Measurements from ENCODE around the gene RFWD3.
"Not testable (repeated sequence)": the region's sequence is repeated elsewhere in the genome, so short reads cannot be mapped to it uniquely, and the experiment has no call there.

The RFWD3 gene, protein sequence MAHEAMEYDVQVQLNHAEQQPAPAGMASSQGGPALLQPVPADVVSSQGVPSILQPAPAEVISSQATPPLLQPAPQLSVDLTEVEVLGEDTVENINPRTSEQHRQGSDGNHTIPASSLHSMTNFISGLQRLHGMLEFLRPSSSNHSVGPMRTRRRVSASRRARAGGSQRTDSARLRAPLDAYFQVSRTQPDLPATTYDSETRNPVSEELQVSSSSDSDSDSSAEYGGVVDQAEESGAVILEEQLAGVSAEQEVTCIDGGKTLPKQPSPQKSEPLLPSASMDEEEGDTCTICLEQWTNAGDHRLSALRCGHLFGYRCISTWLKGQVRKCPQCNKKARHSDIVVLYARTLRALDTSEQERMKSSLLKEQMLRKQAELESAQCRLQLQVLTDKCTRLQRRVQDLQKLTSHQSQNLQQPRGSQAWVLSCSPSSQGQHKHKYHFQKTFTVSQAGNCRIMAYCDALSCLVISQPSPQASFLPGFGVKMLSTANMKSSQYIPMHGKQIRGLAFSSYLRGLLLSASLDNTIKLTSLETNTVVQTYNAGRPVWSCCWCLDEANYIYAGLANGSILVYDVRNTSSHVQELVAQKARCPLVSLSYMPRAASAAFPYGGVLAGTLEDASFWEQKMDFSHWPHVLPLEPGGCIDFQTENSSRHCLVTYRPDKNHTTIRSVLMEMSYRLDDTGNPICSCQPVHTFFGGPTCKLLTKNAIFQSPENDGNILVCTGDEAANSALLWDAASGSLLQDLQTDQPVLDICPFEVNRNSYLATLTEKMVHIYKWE

DNA sequence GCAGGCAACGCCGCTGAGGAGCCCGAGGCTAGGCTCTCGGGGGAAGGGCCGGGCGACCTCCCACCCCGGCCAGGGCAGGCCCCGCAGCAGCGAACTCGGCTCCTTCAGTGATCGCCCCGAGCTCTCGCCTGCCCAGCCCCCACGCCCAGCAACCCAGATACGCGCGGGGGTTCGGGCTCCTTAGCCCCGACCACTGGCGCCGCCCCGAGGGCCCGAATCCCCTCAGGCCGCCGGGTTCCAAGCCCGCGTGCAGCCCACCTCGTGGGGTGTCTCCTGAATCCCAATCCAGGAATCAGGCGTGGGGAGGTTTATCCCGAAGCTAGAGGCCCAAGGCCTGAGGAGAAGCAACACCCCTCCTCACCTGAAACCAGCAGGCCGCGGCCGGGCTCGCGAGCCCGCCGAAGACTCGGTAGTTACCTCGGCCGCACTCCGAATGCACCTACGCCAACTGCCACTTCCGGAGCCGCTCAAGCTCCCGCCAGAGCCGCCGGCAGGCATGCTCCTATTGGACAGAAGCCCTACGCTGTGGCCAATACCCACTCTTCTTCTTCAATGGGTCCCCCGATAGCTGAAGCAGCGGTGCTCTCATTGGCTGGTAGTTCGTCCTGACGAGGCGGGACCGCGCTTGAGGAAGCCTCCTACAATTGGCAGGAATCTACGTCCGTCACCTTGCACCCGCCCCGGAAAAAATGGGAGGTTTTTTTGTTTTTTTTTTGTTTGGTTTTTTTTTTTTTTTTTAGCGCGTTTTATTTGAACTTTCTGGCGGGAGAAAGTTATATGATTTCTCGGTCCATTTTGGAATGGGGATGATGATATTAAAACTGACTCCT is at the start of gene RFWD3:
RFWD3 (minus strand) TSS at position 453 of the 830 bp plus-strand sequence. CDS start 5,428 bp downstream, outside the sequence.
- peak; percentile 89 for DNase-seq

DNA sequence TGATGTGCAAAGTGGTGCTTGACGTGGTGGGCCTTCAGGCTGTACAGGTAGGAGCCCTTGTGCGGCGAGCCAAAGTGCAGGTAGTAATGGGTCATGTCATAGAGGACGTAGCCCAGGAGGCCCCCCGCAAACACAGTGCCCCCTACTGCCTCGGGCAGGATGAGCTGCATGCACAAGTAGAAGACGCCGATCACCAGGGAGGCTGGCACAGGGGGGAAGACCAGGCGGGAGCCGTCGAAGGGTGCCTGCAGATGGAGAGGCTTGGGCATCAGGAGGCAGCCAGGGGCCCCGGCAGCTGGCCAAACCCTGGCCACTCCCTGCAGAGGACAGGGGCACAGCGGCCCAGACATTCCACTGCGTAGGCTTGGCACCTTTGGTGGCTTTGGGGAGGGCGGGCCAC is 49.7 kb upstream of the RFWD3 start:
- no peak for DNase-seq

DNA sequence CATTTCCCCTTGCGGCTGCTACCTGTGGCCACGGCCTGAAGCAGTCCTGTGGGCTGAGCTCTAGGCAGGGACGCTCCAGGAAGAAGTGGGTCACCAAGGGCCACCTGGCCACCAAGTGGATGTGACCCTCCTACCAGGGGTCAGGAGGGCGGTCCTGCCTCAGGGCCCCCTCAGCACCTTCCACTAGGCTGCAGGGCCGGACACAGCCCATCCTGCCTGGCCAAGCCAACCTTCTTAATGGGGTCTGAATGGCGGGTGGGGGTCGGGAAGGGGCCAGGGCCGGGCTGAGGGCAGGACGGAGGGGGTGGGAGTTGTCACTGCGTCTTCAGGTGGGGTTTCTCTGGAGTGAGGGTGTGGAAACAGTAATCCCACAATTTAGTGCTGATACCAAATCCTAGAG is 47.2 kb upstream of the RFWD3 start:
- DNase-seq, result no peak

DNA sequence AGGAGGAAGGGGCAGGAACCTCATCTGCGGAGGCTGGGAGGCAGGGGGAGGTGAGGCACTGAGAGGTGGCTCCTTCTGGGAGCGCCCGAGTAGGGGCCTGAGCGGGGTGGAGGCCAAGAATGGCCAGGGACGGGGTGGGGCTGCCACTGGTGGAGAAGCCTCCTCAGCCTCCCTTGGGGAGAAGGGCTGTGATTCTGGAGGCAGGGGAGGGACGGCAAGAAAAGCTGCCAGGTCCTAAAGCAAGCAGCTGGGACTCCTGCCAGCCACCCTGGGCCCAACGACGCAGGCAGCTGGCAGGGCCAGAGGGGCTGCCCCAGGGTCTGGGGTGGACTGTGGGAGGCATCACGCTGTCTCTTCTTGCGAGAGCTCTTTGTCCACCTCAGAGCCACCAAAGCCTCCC is 46.6 kb upstream of the RFWD3 start:
- no peak for DNase-seq

DNA sequence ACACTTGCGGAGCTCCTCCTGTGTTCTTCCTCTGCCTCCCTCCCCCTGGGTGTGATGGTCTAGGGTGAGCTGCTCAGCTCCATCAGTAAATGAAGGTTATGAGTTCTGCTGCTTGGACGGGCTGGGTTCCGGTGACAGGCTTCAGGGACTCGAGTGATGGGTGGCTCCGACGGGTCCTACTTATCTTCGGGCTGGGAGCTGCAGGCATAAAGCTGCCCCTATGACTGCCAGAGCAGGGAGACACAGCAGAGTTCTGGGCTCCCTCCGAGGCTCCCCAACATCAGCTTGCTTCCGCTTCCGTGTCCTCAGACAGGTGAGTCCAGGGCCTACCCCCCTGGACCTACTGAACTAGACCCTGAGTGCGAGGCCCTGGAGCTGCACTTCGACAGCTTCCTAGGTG is 45.3 kb upstream of the RFWD3 start:
- no peak for DNase-seq

DNA sequence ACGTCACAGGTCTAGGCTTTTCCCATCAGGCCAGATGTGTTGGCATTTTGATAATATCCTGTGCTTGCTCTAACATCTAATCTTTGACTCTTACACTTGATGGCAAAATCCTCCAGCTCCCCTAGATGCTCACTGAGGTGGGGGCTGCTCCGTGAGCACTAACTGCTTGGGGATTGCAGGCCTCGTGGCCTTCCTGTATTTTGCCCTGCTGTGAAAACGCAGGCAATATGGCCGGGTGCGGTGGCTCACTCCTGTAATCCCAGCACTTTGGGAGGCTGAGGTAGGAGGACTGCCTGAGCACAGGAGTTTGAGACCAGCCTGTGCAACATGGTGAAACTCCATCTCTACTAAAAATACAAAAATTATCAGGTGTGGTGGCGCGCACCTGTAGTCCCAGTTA is 43.7 kb upstream of the RFWD3 start:
- DNase-seq, result no peak

DNA sequence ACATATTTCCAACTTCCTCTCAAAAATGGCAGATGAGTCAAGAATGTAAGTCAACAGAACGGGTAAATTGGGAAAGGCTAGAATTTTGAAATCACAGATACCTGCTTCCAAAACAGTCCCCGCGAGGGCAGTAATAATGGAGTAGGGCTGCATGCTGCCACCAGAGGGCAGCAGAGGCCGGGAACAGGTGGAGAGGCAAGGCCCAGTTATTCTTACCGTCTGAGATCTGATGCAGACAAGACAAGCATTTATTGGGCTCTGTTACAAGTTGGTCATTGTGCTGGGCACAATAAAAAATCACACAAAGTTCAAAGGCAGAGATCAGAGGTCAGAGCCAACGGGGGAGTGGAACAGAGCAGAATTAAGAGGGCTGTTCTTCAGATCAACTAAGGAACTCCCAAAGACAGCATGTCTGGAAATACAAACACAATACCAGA is 42.8 kb upstream of the RFWD3 start:
- peak; percentile 79 for DNase-seq

DNA sequence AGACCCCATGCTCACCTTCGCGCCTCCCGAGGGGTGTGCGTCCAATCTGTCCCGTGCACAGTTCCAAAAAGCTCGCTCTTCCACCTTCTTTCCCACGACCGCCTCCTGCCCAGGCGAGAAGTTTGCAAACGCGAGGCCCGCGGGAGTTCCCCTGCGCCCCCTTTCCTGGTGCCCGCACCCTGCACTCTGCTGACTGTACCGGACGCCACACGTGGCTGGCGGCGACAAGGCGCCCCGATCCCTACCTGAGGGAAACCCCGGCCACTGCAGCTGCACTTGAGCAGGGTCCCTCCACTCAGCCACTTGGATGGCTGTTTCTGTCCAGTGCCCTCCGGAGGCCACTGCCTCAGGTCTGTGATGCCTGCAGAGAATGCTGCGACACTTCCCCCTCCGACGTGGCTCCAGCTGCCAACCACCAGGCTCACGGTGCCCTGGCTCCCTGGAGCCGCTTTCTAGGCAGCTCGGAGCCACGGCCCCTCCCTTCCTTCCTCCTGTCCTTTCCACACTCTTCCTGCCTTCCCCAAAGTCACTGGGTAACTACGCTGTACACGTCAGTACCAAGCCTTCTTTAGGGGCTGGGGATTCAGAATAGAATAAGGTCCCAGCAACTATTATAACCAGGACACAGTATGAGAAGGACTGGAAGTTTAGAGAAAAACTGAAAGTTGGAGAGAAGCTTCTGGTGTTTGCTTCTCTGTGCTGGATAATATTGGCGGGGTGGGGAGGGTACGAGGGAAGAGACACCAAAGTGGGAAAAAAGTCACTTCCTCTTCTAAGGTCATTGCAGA is 34.0 kb upstream of the RFWD3 start, which contains the start of gene MLKL:
MLKL (minus strand) TSS at position 425 of the 788 bp plus-strand sequence. CDS start 5,105 bp downstream, outside the sequence.
- peak; percentile 49 for DNase-seq

DNA sequence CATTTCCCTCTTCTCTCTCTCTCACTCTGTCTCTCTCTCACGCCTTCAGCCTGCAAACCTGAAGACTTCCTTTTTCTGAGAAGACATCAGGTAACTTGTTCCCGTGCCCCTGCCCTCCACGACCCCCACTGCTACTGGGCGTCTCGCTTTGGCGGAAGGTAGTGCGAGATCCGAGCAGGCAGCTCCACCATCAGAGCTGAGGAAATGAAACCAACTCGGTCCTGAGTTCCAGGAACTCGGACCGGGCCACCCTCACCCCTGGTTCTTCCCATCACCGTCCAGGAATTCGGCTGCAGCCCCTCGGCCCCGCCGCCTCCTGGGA is 33.4 kb upstream of the RFWD3 start:
- peak; percentile 11 for DNase-seq

DNA sequence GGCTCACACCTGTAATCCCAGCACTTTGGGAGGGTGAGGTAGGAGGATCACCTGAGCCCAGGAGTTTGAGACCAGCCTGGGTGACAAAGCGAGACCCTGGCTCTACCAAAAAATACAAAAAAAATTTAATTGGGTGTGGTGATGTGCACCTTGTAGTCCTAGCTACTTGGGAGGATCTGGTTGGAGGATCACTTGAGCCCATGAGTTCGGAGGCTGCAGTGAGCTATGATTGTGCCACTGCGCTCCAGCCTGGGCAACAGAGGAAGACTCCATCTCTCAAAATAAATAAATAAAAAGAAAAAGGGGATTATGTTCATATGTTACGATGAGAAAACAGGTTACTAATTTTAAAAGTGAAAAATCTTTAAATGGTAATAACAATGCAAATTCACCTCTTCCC is 33.0 kb upstream of the RFWD3 start:
- no peak for DNase-seq

DNA sequence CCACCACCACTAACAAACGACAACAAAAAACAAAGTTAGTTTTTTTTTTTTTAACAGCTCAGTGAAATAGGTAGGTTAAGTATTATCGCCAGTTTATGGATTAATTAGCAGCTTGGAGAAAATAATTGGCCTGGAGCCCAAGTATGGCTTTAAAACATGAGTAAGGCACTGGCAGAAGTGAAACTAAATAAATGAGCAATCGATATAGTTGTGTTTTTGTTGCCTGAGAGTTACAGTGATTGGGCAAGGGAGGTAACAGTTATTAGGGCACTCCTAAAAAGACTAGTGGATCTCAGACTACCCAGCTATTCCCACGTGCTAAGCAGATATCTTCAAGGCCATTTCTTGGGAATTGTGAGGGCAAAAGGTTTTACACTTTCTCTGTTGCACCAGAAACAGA is 31.5 kb upstream of the RFWD3 start:
- no peak for DNase-seq

DNA sequence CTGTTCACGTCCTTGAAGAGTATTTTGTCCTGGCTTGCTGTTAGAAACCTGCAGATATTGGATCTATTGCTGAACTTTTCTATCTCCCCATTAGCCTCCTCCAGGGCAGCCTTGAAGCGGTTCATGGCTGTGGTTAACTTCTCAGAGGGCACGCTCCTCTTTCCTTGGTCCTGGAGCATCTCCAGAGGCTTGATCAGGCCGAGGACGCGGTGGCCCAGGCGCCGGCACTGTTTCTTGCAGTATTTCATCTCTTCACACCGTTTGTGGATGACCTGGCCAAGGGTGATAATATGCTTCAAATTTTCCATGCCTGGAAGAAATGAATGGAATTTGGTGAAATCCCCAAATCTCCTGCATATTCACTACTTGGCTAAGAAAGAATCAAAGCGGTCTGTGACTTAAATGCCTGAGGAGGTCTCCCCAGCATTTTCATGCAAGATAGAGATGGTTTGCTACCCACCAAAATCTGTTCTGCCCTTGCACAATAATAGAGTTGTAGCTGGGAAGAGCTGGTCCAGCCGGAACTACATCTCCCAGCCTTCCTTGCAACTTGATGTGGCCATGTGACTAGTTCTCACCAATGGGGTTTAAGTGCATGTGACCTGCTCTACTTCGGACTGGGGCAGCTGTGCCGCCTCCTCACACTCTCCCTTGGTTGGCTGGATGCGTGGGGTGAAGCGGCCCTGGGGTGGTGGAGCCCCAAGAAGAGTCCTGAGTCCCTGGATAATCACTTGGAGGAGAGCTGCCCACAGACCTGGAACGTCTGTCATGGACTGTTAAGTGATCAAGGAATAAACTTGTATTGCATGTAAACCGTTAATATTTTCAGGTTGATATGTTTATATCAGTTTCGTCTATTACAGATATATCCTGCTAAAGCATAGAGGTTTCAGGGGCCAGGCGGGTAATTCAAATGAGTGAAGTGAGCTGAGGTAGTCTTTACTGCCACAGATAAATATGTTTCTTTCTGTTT is 29.1 kb upstream of the RFWD3 start:
- peak; percentile 13 for DNase-seq

DNA sequence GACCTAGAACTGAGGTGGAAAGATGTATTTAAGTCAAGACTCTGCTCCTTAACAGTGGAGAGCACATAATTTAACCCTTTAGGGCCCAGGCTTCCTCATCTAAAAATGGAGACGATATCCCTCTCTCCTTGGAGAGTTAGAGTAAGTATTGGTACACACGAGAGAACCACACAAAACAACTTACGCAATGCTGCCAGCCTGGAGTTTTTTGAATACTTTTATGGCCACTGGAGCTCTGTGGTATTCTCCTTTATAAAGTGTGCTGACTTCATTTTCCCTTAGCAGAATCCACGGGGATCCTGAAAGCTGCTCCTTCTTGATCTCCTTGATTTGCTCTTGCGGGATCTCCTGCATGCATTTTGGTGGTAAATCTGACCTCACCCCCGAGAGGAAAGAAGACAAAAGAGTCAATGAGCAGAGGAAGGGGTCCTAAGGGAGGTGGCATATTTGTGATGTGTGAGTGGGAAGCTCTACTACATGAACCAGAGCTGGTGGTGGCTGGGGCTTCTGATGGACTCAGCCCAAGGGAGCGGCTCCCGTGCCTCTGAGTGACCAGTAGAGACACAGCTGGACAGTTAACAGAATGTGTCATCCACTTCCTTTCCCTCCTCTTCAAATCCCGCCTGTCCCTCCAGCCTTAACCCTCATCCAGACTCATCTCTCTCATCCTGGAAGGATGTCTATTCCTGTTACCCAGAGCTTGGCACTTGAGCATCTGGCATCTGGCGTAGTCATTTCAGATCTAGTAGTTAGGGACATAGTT is 24.6 kb upstream of the RFWD3 start:
- DNase-seq, result no peak

DNA sequence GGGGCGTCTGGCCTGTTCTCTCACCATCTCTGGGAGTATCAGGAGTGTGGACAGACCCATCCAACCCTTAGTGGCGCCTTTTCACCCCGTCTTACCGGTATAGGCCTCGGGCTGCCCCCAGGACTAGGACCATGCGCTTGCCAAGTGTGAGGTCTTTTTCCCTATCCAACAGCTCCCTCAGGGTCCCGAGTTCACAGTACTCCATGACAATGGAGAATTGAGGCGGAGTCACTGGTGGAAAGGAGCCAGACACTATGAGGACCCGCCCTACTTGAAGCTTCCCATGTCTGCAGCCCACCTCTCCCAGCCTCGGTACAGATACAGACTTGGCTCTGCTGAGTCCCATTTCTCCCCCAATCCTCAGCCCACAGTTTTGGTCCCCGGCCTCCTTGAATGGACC is 15.9 kb upstream of the RFWD3 start:
- no peak for DNase-seq

DNA sequence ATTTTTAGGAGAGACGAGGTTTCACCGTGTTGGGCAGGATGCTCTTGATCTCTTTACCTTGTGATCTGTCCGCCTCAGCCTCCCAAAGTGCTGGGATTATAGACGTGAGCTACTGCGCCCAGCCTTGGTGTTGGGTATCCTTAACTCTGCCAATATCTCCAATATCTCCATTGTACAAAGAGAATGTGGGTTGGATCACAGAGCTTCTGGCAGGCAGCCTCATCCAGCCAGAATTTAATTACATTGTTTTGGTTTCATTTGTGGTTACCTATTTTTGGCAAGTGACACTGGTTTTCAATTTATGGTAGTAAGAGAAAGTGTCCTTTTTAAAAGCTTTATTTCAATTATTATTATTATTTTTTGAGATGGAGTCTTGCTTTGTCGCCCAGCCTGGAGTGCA is 14.0 kb upstream of the RFWD3 start:
- DNase-seq, result no peak

DNA sequence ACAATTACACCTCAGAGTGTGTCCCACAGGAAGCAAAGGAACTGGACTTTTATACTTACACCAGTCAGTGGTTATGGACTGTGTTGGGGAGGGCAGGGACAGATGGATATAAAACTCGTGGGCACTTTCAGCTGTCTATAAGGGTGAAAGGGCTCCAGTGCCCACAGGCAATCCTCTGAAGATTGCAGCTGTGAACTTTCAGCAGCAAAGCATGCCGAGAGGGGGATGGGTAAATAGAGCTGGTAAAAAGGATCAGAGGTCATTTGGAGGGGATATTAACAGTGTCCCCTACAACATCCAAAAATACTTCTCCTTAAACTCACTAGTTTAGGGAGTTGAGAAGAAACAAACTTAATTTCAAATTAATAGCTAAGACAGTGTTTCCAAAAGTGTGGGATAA is 13.3 kb upstream of the RFWD3 start:
- DNase-seq, result no peak

DNA sequence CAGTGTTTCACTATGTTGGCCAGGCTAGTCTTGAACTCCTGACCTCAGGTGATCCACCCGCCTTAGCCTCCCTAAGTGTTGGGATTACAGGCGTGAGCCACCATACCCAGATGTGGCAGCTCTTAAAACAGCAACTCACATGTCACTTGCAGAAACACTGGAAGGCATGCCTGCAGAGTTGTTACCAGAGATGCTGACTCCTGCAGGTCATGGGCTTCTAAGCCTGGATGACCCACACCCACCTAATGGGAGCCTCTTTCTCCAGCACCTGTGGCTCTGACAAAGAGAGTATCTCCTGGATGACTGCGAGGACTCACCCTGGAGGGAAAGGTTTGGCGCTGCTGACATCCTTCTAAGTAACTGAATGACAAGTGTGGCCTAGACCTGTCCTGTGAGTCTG is 11.2 kb upstream of the RFWD3 start:
- no peak for DNase-seq

DNA sequence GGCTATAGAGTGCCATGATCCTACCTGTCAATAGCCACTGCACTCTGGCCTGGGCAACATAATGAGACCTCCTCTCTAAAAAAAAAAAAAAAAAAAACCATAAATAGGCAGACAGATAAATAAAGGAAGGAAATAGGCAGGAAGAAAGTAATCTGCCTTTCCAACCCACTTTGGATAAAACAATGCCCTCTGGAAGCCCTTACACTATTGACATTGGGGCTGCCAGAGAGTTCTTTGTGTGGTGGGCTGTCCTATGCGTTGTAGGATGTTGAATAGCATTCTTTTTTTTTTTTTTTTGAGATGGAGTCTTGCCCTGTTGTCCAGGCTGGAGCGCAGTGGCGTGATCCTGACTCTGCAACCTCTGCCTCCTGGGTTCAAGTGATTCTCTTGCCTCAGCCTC is 7.2 kb upstream of the RFWD3 start:
- DNase-seq, result no peak

DNA sequence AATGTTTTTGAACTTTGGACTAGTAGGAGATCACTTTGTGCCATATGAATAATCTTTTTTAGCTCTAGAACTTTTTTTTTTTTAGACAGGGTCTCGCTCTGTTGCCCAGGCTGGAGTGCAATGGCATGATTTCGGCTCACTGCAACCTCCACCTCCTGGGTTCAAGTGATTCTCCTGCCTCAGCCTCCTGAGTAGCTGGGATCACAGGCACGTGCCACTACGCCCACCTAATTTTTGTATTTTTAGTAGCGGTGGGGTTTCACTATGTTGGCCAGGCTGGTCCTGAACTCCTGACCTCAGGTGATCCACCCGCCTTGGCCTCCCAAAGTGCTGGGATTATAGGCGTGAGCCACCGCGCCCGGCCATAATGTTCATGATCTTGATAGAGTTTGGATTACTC is 2.2 kb upstream of the RFWD3 start:
- DNase-seq, result not testable (repeated sequence)

DNA sequence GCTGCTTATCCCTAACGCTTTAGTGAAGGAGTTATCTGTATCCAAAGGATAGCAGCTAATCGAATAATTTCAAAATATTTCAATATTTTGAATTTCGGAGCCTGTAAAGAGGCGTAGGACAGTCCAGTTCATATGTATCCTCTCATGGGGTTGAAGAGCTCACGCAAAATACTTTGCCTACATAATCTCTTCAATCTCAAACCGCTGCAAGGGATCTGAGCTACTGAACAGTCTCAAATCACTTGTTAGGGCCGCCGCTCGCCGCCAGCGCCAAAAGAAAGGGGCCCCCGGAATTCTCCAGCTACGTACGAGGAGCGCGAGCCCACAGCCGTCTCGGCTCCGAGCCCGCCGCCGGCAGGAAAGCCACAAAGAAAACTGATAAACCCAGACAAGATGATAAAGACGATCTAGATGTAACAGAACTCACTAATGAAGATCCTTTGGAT is 601 bp upstream of the RFWD3 start:
- DNase-seq, result peak; percentile 12
